Left lobe of liver (tissue), 2 donors: ENCODE results near the gene NLRC3. TPM values are rescaled to one million over a fixed set of nuclear protein-coding genes. Genes with fewer than 3 reads are reported as not detected.

Experiments used
- ATAC-seq: fragments of 200-7000 bp; cut with Tn5 transposase; one replicate; pipeline ENCODE4 v1.9.1; 2020; ENCODE audit warnings: mild to moderate bottlenecking, moderate library complexity
- DNase-seq: peaks from one replicate; pipeline ENCODE4 v3.0.0-alpha.2; 2020; ENCODE audit warnings: low spot score
- total RNA-seq: library from RNA; stranded (reverse); gene quantifications from one replicate; pipeline ENCODE4 v1.2.1, GENCODE V29; 2021
- donor health status: DM: no; HTN: no; CAD: no; lungs with moderate emphysema.
- donor health status: DM: no; HTN: yes; CAD: no.

NLRC3 gene
- total RNA-seq, 1 donor from 2014 or later: 0.81 TPM

DNA sequence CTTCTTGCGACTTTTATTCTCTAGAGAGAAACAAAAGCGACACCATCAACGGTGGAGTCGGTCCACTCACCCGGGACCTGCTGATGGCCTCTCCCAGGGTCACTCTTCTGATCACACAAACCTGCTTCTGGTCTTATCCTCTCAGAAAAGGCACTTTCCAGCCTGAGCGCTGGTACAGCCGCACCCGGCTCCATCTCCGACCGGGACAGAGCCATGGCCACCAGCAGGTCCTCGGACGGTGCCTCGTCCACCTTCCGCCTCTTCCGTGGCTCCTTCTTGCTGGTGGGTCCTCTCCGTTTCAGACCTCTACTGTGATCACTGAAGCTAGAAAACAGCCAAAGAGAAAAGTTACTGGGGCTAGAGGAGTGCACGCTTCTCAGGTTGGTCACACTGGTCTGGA, 20.5 kb upstream of the NLRC3 start:
- DNase-seq (no peak), ATAC-seq (no peak)

DNA sequence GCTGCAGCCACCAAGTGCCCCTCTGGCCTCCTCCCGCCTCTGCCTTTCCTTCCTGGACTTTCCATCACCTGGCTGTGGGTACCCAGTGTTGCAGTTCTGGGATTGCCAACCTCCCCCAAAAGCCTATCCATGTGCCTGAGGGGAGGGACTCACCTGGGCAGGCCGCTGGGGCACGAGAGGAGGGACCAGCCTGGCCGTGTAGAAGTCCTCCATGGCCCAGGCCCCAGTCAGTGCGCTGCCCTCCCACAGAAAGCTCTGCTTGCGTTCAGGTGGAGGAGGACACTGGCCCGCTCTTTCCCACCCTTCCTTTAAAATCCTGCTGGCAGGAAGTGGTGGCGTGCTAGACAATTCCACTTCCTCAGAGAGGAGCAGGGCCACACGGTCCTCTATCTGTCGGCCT, 20.0 kb upstream of the NLRC3 start:
- ATAC-seq (no peak), DNase-seq (no peak)

DNA sequence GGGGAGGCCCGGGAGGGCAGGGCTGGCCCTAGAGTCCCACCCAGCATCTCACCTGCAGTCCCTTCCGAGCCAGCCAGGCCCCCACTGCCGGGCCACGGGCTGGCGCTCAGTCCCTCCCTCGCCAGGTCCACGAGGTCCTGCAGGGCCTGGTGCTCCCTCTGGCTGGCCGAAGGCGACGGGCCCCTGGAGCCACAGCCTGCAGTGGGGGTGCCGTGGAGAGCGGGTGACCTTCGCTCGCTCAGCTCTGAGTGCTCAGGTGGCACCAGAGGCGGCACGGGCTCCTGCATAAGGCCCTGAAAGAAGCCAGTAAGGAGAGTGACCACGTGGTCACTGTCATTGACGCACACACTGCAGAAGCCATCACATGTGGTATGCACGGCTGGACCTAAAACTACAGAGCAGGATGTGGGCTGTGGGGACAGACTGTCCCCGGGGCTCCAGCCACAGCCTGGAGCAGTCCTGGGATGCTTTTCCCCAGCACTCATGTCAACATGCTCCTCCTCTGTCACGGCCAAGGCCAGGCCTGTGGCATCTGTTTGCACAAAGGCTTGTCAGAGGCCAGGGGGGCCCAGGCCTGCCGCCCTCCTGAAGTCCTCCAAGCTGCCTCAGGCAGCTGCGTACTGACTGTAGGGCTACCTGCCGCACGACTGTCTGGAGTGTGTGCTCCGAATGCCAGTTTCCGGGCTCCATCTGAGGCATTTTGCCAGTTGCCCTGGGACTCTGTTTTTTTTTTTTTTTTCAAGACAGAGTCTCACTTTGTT, 19.1 kb upstream of the NLRC3 start:
- DNase-seq (no peak), ATAC-seq (no peak)

DNA sequence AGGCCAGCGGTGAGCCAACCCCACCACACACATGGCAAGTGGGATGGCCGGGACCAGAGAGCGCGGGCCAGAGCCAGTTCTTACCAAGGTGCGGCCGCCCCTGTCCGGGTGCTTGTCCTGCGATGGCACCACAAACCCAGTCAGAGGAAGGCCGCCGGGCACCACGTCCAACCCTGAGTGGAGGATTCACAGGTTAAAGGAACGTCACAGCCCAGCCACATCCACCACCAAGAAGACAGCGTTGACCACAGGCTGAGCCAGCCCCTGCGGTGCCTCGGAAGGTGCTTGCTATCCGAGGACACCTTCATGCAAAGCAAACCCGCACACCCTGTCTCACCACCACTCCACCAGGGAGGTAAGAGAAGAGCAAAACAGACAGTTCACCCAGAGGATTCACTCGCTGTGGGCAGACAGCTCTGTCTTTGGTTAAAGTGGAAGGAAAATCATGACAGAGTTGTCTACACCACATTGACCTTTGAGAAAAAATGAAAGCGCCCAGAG, 18.4 kb upstream of the NLRC3 start:
- no peak for ATAC-seq
- no peak for DNase-seq

DNA sequence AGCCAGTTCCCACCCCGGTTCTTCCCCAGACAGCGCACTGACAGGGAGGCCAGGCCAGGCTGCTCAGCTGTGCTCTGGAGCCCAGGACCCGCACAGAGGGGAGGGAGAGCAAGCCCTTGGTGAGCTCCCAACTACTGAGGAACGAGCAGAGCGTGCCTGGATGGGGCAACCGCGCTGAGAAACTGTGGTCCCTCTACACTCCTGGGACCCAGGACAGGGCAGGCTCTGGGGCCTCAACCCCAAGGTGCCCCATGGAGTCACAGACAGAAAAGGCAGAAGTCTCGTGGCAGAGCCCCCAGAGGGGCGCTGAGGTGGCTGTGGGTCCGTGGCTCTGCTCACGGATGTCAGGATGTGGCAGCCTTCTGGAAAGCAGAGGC, 17.9 kb upstream of the NLRC3 start:
- no peak for DNase-seq
- no peak for ATAC-seq

DNA sequence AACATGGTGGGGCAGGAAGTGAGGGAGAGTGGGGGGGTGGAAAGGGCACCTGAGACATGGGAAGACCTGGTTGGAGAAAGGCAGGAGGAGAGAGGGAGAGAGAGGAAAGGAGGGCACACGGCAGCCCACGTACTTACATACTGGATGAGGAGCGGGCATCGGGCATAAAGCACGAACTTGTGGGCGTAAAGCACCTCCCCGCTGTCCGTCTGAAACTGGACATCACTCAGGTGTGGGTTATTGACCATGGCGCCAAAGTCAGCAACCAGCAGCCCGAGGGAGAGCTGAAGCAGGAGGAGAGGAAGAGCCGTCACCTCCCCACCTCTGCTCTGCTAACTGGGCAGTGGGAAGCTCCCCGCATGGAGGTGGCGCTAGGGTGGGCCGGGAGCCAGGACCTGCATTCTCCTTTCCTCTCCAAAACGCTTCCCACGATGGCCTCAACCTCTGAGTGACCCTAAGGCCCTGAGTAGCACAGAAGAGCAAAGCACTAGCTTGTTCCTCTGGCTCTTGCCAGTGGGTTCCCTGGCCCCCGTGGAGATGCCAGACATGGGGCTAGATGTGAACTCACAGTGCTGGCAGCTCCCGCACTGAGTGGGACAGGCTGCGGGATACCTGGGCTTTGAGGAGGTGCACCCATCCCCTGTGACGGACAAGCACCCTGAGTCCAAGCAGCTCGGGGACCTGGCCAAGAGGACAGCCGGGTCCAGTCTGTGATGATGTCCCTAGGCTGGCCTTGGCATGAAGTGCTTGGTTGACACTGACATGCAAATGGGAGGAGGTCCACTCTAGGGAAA, 17.3 kb upstream of the NLRC3 start:
- ATAC-seq (no peak), DNase-seq (no peak)

DNA sequence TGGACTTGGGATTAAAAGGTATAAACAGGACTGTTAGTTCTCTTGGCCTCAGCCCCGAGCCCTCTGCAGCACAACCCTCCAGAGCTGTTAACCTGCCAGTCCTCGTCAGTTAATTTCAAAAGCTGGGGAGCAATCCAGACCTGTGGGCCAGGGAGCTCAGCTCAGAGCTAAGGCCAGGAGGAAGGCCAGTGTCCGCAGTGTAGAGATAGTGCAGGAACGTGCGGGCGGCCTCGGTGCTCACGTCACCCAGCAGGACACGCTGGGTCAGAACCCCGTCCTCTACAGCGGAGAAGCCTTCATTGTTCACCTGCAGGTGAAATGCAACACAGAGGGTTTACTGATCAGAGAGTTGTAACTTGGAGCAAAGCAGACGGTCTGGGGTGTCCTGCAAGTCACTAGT, 15.4 kb upstream of the NLRC3 start:
- ATAC-seq (peak; percentile 70), DNase-seq (no peak)

DNA sequence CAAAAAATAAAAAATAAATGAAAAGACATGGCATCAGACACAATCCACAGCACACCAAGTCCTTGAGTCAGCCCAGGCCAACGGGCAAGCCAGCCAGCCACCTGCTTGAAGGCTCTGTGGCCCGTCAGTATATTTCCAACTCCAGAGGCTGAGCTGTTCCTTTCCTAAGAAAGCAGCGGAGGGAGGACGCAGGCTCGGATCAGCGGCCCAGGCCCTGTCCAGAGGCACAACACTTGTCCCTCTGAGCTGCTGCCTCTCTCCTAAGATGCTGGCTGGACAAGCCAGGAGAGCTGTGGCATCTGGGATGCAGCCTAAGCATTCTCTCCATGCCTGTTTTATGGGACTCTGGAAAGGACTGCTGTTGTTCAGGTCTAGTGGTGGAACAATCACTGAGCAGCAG, 14.8 kb upstream of the NLRC3 start:
- ATAC-seq (no peak), DNase-seq (no peak)

DNA sequence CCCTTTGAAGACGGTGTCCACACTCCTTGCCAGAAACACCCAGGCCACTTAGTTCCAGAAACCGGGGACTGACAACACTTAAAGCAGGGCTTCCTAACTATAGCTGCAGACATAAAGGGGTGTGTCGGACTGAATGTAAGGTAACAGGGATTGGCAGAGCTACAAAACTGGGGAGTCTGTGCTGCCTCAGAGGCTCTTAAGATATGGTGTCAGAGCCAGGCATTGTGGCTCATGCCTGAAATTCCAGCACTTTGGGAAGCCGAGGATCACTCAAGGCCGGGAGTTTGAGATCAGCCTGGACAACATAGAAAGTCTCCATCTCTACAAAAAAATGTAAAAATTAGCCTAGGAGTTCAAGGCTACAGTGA, 14.2 kb upstream of the NLRC3 start:
- no peak for DNase-seq

DNA sequence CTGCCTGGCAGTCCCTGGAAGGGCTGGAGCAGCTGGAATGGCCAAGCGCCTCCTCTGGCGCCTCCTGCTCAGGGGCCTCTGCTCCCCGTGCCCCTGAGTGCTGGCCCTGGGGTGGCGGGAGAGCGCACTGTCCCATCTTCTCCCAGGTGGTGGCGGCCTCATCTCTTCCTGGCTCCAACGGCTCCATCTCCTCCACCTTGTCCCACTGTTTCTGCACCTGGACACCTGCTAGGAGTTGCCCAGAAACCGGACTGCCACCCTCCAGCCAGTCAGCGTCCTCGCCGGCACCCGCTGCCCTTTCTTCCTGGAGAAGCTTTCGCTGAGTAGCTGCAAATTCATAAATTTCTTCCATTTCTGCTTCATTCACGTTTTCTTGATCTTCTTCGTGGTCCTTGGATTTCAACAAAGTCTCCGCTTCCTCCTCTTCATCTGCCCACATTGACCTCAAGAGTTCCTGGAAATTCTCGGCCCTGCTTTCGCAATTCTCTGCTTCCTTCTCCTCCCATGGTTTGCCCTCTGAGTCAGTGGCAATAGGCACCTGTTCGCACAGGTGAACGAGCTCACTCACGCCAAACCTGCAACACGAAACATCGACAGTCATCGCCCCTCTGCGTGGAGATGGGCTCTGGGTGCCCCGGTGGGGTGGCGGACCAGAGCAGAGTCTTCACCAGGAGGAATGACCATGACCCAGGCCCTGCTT, 13.7 kb upstream of the NLRC3 start:
- ATAC-seq: no peak
- no peak for DNase-seq

More for the DNA sequence above, 14.2 kb upstream of the NLRC3 start:
- no peak for ATAC-seq

DNA sequence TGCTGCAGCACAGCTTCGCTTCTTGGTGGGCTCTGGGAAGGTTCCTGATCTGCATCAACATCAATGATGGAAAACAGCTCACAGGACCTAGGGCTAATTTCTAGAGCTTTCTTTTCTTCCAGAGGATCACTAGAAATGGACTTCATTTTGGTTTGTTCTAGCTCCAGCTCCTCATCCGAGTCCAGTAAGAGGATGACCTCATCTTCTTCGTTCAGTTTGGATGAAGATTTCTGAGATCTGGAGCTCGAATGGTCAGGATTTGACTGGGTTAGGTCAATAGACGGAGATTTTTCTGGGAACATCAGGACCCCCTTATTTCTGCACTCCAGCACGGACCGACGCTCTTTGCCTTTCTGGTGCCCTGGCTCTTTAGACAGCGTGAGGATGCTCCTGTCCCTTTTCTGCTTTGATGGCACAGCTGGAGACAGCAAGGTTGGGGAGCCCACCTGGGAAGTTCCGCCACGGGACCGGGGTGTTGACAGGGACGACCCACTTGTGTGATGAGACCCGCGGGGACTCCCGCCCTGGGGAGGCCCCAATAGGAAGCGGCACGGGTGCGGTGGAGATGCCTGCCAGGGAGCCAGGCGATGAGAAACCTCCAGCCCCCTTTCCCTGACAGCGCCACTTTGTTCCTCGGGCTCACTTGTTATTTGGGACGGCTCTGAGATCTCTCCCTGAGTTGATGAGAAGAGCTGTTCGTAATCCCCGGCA, 12.9 kb upstream of the NLRC3 start:
- no peak for ATAC-seq
- DNase-seq: no peak

DNA sequence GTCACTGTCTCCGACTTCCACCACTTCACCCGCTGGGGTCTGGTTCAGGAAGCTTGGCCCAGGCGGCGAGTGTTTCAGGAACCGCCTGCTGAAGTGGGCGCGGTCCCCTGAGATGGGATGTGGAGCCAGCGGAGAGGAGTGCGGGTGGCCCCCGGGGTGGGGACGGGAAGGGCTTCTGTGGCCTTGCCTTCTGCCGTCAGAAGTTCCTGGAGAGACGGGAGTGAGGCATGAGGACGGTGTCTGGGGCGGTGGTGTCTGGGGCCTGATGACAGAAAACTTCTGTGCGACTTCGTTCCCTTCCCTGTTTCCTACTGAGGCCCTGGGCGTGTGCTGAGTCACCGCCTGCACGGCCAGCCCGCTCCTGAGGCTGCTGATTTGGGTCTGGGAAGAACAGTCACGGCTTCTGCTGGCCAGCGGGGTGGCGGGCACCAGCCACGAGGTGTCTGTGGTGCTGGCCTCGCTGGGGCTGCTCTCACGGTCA, 12.3 kb upstream of the NLRC3 start:
- ATAC-seq (no peak), DNase-seq (no peak)

DNA sequence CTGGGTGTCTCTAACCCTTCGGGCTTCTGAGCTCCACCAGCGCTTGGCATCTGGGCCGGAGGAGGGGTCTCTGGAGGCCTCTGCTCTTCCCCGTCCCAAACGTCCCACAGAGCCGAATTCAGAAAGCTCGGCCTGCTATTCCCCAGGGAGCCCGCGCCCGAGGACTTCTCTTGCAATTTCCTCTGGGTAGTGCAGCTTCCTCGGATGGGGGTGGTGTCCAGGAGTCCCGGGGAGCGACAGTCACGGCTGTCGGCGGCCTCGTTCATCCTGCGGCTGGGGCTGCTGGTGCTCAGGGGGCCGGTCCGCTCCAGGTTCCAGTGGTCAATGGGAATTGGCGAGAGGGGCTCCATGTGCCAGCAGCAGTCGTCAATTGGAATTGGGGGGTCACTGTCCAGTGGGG, 11.8 kb upstream of the NLRC3 start:
- ATAC-seq (no peak), DNase-seq (no peak)

DNA sequence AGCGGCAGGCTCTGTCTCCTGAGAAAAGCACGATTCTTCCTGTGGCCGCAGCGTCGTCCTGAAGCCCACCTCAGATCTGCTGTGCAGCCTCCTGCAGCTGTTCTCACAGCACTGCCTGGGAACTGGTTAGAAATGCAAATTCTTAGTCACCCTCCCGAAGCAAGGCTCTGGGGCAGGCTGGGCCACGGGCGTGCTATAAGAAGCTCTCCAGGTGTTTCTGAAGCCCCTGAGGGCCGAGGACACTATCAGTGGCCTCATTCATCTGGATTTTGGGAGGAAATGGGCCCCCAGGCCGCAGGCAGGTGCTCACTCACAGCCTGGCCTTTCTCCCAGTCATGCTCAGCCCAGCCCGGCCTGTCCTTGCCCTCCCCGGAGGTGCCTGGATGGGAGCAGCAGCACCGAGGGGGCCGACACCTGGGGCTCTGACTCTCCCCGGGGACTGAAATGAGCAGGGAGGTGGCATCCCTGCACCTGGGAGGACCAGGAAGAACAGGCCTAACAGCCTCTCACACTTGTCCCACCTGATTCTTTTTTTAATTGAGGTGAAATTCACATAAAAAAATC, 10.4 kb upstream of the NLRC3 start:
- no peak for DNase-seq
- ATAC-seq: no peak

DNA sequence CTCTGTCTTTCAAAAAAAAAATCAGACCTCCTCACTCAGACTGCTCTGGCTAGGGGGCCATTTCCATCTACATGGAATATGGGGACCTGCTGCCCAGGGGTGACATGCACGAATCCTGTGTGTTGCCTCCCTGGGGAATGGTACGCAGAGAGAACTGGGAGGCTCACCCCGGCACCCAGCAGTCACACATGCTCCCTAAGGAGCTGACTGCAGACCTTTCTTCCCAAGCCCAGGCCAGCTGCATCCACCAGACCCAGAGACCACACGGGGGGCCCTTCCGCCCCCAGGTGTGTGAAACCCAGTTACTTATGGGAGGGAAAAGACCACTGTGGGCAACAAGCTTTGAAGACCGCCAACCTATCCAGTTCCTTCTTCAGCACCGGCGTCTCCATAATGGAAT, 7.2 kb upstream of the NLRC3 start:
- ATAC-seq: no peak
- no peak for DNase-seq

DNA sequence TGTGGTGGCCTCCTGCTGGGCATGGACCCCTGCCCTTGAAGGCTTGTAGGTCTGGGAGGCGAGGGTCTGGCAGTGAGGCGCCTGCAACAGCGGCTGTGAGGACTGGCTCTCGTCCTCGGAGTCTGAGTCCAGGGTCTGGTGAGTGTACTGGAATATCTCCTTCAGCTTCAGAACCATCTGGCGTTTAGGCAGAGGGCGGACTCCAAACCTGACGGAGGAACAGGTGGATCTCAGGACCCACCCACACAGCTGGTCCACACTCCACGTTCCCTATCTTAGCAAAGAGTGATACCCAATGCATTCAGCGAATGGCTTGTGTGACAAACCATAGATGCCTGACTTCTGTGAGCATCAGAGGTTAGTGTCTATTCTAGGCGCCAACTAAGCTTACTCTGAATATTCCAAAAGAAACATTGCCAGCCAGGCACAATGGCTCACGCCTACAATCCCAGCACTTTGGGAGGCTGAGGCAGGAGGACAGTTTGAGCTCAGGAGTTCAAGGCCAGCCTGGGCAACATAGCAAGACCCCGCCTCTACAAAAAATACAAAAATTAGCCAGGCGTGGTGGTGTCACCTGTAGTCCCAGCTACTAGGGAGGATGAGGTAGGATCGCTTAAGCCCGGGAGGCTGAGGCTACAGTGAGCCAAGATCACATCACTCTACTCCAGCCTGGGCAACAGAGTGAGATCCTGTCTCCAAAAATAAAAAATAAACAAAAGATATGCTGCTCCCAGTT, 6.3 kb upstream of the NLRC3 start:
- ATAC-seq (no peak), DNase-seq (no peak)

DNA sequence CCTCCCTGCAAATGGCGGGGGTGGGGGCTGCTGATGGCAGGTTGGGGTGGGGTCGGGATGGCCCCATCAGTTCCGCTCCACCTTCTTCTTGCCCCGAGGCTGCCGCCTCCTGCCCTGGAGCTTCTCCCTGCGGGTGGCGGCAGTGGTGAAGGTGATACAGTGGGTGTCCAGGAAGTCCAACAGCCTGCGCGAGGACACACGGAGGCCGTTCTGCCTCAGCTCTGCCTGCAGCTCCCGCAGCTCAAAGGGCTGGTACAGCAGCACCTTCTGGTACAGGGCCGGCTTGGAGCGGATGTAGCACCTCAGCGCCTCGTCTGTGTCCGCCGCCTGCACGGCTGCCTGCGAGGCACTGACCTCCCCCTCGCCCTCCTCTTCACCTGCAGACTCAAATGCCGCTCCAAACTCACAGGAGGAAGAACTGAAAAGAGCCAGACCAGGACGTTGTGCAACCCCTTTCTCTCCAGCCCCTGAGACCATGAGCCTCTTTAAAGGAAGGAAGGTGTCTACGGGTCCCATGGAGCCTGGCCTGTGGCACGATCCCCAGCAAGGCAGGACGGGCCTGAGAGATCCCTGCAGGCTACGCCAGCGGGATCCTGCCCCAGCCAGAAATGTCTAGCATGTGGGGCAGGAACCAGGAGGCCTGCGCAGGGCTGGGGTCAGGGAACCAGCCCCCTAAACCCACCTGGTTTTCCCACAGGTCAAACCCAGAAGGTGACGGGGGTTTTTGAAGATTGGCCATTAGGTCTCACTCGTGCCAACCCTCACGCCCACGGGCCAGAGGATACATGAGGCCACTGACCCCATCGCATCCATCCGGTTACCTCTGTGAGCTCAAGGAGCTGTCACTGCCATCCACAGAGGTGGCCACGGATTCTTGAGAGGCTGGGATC, 5.3 kb upstream of the NLRC3 start:
- ATAC-seq: no peak

DNA sequence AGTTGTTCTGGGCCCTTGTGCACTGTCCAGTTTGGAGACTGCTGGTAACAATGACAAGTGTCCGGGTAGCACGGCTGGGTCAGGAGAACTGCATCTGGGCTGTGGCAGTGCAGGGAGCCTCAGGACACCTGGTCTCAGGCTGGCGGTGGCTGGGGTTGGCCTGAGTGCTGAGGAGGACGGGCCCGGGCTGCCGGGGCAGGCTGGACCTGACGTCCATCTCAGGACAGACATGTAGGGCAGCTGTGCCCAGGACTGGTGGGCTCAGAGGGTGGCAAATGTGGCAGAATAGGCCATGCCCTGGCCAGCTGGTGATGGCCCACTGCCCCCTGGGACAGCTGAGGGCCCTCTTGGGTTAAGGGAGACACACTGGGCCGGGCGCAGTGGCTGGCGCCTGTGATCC, 4.2 kb upstream of the NLRC3 start:
- DNase-seq (no peak), ATAC-seq (no peak)

More for the DNA sequence above, 5.3 kb upstream of the NLRC3 start:
- DNase-seq: no peak

DNA sequence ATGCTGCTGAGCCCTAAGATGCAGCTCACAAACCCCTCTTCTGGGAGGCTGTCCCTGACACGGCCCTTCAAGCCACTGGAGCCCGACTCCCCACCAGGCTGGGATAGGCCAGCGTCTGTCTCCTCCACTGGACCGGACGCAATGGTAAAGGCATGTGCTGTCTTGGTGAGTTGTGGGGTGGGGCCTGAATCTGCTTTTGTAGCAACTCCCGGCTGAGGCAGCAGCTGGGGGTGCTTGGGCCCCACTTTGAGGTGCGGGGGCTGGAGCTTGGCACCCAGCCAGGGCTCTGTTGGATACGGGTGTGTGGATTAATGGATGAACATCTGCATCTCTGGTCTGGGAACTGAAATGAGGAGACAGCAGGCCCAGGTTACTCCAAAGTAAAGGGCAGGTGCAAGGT, 3.5 kb upstream of the NLRC3 start:
- ATAC-seq: no peak
- no peak for DNase-seq
